ENCODE data around the gene ITPR3.

ITPR3 gene

GRCh38 chr6:33613146-33613794 is 7.9 kb upstream of the ITPR3 start:
- Histone ChIP-seq H4K20me1 (ENCODE audit: insufficient read depth, low read length, poor library complexity, severe bottlenecking) (no peaks in the 10 kb centered on the region), H3F3A (ENCODE audit: low read depth) (no peaks in the 10 kb centered on the region), H3K4me1 (ENCODE audit: insufficient read depth, low read length, poor library complexity, severe bottlenecking) (no peaks in the 10 kb centered on the region), H3K9ac (ENCODE audit: low read depth, low read length, poor library complexity, severe bottlenecking) (no peak overlapping the region), H3K4me3 (ENCODE audit: low read length, poor library complexity, severe bottlenecking) (no peak overlapping the region), H2AFZ (ENCODE audit: low read length) (no peak overlapping the region), H3K9me3 (ENCODE audit: insufficient read depth, low read depth, low read length) (no peaks in the 10 kb centered on the region), H3K4me2 (ENCODE audit: low read depth, low read length, poor library complexity, severe bottlenecking) (no peak overlapping the region), H3K79me2 (ENCODE audit: insufficient read depth, low read length) (no peaks in the 10 kb centered on the region), H3K9me2 (replicated peaks; ENCODE audit: low read depth, low read length) (no peaks in the 10 kb centered on the region), H3K36me3 (ENCODE audit: insufficient read depth, low read length) (no peaks in the 10 kb centered on the region), H3K27me3 (ENCODE audit: insufficient read depth, low read length, poor library complexity, severe bottlenecking) (no peaks in the 10 kb centered on the region)
- no peak for TF ChIP-seq EZH2phosphoT487 (IDR thresholded peaks at IDR 0.05; ENCODE audit: borderline replicate concordance)
- TF ChIP-seq CTCF (conservative IDR thresholded peaks at IDR 0.05; ENCODE audit: low read length): no peak

GRCh38 chr6:33613795-33614168 is 7.3 kb upstream of the ITPR3 start:
- no peak overlapping the region for H3K9ac ChIP-seq (ENCODE audit: low read depth, low read length, poor library complexity, severe bottlenecking)
- no peaks in the 10 kb centered on the region for H3K9me2 ChIP-seq (replicated peaks; ENCODE audit: low read depth, low read length)
- no peaks in the 10 kb centered on the region for H3K4me1 ChIP-seq (ENCODE audit: insufficient read depth, low read length, poor library complexity, severe bottlenecking)
- no peaks in the 10 kb centered on the region for H3K79me2 ChIP-seq (ENCODE audit: insufficient read depth, low read length)
- TF ChIP-seq CTCF (conservative IDR thresholded peaks at IDR 0.05; ENCODE audit: low read length) (no peak), EZH2phosphoT487 (IDR thresholded peaks at IDR 0.05; ENCODE audit: borderline replicate concordance) (no peak)
- no peak overlapping the region for H2AFZ ChIP-seq (ENCODE audit: low read length)
- no peaks in the 10 kb centered on the region for H3F3A ChIP-seq (ENCODE audit: low read depth)
- no peaks in the 10 kb centered on the region for H4K20me1 ChIP-seq (ENCODE audit: insufficient read depth, low read length, poor library complexity, severe bottlenecking)
- no peaks in the 10 kb centered on the region for H3K9me3 ChIP-seq (ENCODE audit: insufficient read depth, low read depth, low read length)
- no peaks in the 10 kb centered on the region for H3K27me3 ChIP-seq (ENCODE audit: insufficient read depth, low read length, poor library complexity, severe bottlenecking)
- no peaks in the 10 kb centered on the region for H3K36me3 ChIP-seq (ENCODE audit: insufficient read depth, low read length)
- H3K4me2 ChIP-seq (ENCODE audit: low read depth, low read length, poor library complexity, severe bottlenecking): no peak overlapping the region
- no peak overlapping the region for H3K4me3 ChIP-seq (ENCODE audit: low read length, poor library complexity, severe bottlenecking)

GRCh38 chr6:33616113-33616512 is 5.0 kb upstream of the ITPR3 start:
- Histone ChIP-seq H3K9me3 (ENCODE audit: insufficient read depth, low read depth, low read length) (no peaks in the 10 kb centered on the region), H2AFZ (ENCODE audit: low read length) (no peak overlapping the region), H4K20me1 (ENCODE audit: insufficient read depth, low read length, poor library complexity, severe bottlenecking) (no peaks in the 10 kb centered on the region), H3K79me2 (ENCODE audit: insufficient read depth, low read length) (no peaks in the 10 kb centered on the region), H3K36me3 (ENCODE audit: insufficient read depth, low read length) (no peaks in the 10 kb centered on the region), H3K4me1 (ENCODE audit: insufficient read depth, low read length, poor library complexity, severe bottlenecking) (peaks cover 15% of the 10 kb centered on the region), H3K9ac (ENCODE audit: low read depth, low read length, poor library complexity, severe bottlenecking) (no peak overlapping the region), H3K4me2 (ENCODE audit: low read depth, low read length, poor library complexity, severe bottlenecking) (no peak overlapping the region), H3K4me3 (ENCODE audit: low read length, poor library complexity, severe bottlenecking) (no peak overlapping the region), H3F3A (ENCODE audit: low read depth) (no peaks in the 10 kb centered on the region), H3K9me2 (replicated peaks; ENCODE audit: low read depth, low read length) (no peaks in the 10 kb centered on the region), H3K27me3 (ENCODE audit: insufficient read depth, low read length, poor library complexity, severe bottlenecking) (no peaks in the 10 kb centered on the region)
- TF ChIP-seq CTCF (conservative IDR thresholded peaks at IDR 0.05; ENCODE audit: low read length): no peak
